ENCODE data around the gene STUB1.

DNA sequence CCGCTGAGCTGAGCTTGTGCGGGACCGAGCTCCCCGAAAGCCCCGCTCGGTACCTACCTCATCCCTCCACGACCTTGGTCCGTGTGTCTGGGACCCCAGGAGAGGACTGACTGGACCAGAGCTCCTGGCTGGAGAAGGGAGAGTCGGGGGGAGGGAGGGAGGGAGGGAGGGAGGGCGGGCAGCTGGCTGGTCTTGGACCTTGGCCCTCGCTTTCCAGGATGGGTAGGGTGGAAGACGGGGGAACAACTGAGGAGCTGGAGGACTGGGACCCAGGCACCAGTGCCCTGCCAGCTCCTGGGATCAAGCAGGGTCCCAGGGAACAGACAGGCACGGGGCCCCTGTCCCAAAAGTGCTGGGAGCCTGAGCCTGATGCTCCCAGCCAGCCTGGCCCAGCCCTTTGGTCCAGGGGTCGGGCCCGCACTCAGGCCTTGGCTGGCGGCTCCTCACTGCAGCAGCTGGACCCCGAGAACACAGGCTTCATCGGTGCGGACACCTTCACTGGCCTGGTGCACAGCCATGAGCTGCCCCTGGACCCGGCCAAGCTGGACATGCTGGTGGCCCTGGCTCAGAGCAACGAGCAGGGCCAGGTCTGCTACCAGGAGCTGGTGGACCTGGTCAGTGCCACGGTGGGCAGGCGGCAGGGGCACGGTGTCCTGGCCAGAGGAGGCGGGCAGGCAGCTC lies 4.2 kb upstream of the STUB1 start:
- TF ChIP-seq POLR2AphosphoS5 (IDR thresholded peaks at IDR 0.05; ENCODE audit: low read depth, low read length) (no peak), ATF3 (IDR thresholded peaks at IDR 0.05; ENCODE audit: insufficient read depth, low read depth, low read length) (no peak), CTCF (IDR thresholded peaks at IDR 0.05; ENCODE audit: control extremely low read depth in 1 of 3, insufficient read depth in 1 of 3, low read depth in 1 of 3, low read length in 3 of 3) (no peak), MAX (IDR thresholded peaks at IDR 0.05) (no peak), GABPA (IDR thresholded peaks at IDR 0.05; ENCODE audit: borderline replicate concordance, insufficient read depth, low read length) (no peak), JUN (IDR thresholded peaks at IDR 0.05; ENCODE audit: low read depth, low read length) (no peak), EP300 (IDR thresholded peaks at IDR 0.05; ENCODE audit: borderline replicate concordance in 1 of 2, low read depth in 2 of 2, low read length in 2 of 2) (no peak), POLR2A (IDR thresholded peaks at IDR 0.05; ENCODE audit: control extremely low read depth in 1 of 2, low read depth in 2 of 2, low read length in 2 of 2) (no peak), PHF8 (conservative IDR thresholded peaks at IDR 0.05; ENCODE audit: low read depth, low read length) (no peak), YY1 (IDR thresholded peaks at IDR 0.05; ENCODE audit: low read depth, low read length) (no peak)
